Measurements from ENCODE around the gene SIX2. TPM values are rescaled to one million over a fixed set of nuclear protein-coding genes. Genes with fewer than 3 reads are reported as not detected.
A peak's percentile ranks its signal among the peaks of the same experiment; 100 is the strongest.

Gene SIX2
- total RNA-seq, 4 donors from 2014 or later: not detected

- peaks cover 0 to 17% of the 10 kb centered on the region in 2 donors for H3K27me3 ChIP-seq
- no peaks in the 10 kb centered on the region for H3K9me3 ChIP-seq
- TF ChIP-seq POLR2A (IDR thresholded peaks at IDR 0.05) (no peak), CTCF (IDR thresholded peaks at IDR 0.05) (no peak)
- no peaks in the 10 kb centered on the region for H3K36me3 ChIP-seq
- no peak overlapping the region for H3K4me3 ChIP-seq
- H3K4me1 ChIP-seq: peaks cover 0 to 14% (median 5%) of the 10 kb centered on the region in 4 donors
- DNase-seq: no peak
- no peak overlapping the region for H3K27ac ChIP-seq
These were observed 8.8 kb upstream of the SIX2 start for GRCh38 chr2:45018023-45018422.

GRCh38 chr2:45014831-45015230 lies 5.6 kb upstream of the SIX2 start:
- Histone ChIP-seq H3K4me3 (no peak overlapping the region), H3K27me3 (peaks cover 0 to 46% of the 10 kb centered on the region in 2 donors)

GRCh38 chr2:45014016-45014702 lies 4.9 kb upstream of the SIX2 start:
- peak overlapping the region in 3 of 4 donors; percentile 22 to 38 (median 35) for H3K4me3 ChIP-seq

More at GRCh38 chr2:45014831-45015230, 5.6 kb upstream of the SIX2 start:
- no peaks in the 10 kb centered on the region for H3K36me3 ChIP-seq
- no peak for DNase-seq
- no peaks in the 10 kb centered on the region for H3K9me3 ChIP-seq
- H3K27ac ChIP-seq: no peak overlapping the region
- no peak for TF ChIP-seq POLR2A (IDR thresholded peaks at IDR 0.05)
- no peak for TF ChIP-seq CTCF (IDR thresholded peaks at IDR 0.05)
- peaks cover 0 to 25% (median 8%) of the 10 kb centered on the region in 4 donors for H3K4me1 ChIP-seq

GRCh38 chr2:45013229-45014015 lies 4.2 kb upstream of the SIX2 start:
- Histone ChIP-seq H3K4me1 (peaks cover 0 to 39% (median 13%) of the 10 kb centered on the region in 4 donors), H3K9me3 (no peaks in the 10 kb centered on the region), H3K27me3 (peaks cover 0 to 56% of the 10 kb centered on the region in 2 donors), H3K27ac (no peak overlapping the region), H3K36me3 (no peaks in the 10 kb centered on the region), H3K4me3 (peak overlapping the region in 3 of 4 donors; percentile 22 to 38 (median 35))
- DNase-seq: peak in 1 of 3 donors; percentile 46
- no peak for TF ChIP-seq POLR2A (IDR thresholded peaks at IDR 0.05)
- TF ChIP-seq CTCF (IDR thresholded peaks at IDR 0.05): no peak

More at GRCh38 chr2:45014016-45014702, 4.9 kb upstream of the SIX2 start:
- Histone ChIP-seq H3K27ac (no peak overlapping the region), H3K4me1 (peaks cover 0 to 32% (median 8%) of the 10 kb centered on the region in 4 donors), H3K36me3 (no peaks in the 10 kb centered on the region), H3K27me3 (peaks cover 0 to 52% of the 10 kb centered on the region in 2 donors), H3K9me3 (no peaks in the 10 kb centered on the region)
- TF ChIP-seq POLR2A (IDR thresholded peaks at IDR 0.05) (no peak), CTCF (IDR thresholded peaks at IDR 0.05) (peak in 4 of 6 experiments; percentile 36 to 47 (median 41))
- no peak for DNase-seq

- Histone ChIP-seq H3K27ac (no peak overlapping the region), H3K27me3 (peaks cover 0 to 61% of the 10 kb centered on the region in 2 donors), H3K4me1 (peaks cover 0 to 44% (median 16%) of the 10 kb centered on the region in 4 donors), H3K9me3 (no peaks in the 10 kb centered on the region), H3K36me3 (no peaks in the 10 kb centered on the region), H3K4me3 (no peak overlapping the region)
- peak in 1 of 3 donors; percentile 28 for DNase-seq
- TF ChIP-seq CTCF (IDR thresholded peaks at IDR 0.05): no peak
- TF ChIP-seq POLR2A (IDR thresholded peaks at IDR 0.05): no peak
These were observed 3.5 kb upstream of the SIX2 start for GRCh38 chr2:45012733-45013132.
